SK-N-MC (cell line): ENCODE results near the gene MT2A.

Experiments used
- EZH2 ChIP-seq: fragments of 200-600 bp; sonication (generic); IDR thresholded peaks from one replicate; pipeline ENCODE4 v1.6.1; 2017; ENCODE audit warnings: antibody characterized with exemption
- FOXP2 ChIP-seq: optimal IDR thresholded peaks from 2 replicates; pipeline ENCODE3; 2011; ENCODE audit warnings: mild to moderate bottlenecking, moderate library complexity; ENCODE audit not compliant: insufficient read depth; ENCODE audit errors: extremely low read length, control extremely low read depth
- POLR2AphosphoS5 ChIP-seq: IDR thresholded peaks from 2 replicates; pipeline ENCODE4 v1.6.1; 2012; ENCODE audit warnings: mild to moderate bottlenecking, low read depth, low read length, borderline replicate concordance

GRCh38 chr16:56610017-56610608 lies 1.7 kb downstream of the MT2A start:
- TF ChIP-seq EZH2 (no peak), POLR2AphosphoS5 (no peak), FOXP2 (no peak)
